Middle frontal gyrus (tissue), 1 donor: Measurements from ENCODE around the gene PRDM9.
"Not testable (repeated sequence)": the region's sequence is repeated elsewhere in the genome, so short reads cannot be mapped to it uniquely, and the experiment has no call there.

ENCODE experiments used
- DNase-seq: peaks from one replicate; pipeline ENCODE4 v3.0.0-alpha.2; 2015; ENCODE audit warnings: low spot score; ENCODE audit errors: extremely low spot score

PRDM9 gene

DNA sequence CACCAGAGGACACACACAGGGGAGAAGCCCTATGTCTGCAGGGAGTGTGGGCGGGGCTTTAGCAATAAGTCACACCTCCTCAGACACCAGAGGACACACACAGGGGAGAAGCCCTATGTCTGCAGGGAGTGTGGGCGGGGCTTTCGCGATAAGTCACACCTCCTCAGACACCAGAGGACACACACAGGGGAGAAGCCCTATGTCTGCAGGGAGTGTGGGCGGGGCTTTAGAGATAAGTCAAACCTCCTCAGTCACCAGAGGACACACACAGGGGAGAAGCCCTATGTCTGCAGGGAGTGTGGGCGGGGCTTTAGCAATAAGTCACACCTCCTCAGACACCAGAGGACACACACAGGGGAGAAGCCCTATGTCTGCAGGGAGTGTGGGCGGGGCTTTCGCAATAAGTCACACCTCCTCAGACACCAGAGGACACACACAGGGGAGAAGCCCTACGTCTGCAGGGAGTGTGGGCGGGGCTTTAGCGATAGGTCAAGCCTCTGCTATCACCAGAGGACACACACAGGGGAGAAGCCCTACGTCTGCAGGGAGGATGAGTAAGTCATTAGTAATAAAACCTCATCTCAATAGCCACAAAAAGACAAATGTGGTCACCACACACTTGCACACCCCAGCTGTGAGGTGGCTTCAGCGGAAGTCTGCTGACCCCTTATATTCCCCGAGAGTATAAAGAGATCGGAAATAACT lies 20.0 kb downstream of the PRDM9 start:
- not testable (repeated sequence) for DNase-seq

DNA sequence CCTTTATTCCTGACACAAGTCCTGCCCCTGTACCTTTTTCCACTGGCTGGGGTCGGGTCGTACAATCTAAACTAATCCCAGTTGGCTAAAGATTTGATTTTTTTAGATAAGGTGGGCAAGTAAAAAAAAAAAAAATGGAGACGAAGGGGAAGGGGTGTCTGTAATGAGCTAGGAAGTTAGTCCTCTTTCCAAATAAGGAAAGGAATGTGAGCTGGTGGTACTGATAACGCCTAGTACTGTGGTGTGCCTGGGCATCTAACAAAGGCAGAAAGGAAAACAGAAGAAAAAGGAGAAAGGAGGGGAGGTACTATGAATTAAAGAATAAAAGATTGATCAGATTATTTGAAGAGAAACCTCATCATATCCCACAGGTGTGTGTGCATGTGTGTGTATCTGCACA lies 21.3 kb downstream of the PRDM9 start:
- no peak for DNase-seq

DNA sequence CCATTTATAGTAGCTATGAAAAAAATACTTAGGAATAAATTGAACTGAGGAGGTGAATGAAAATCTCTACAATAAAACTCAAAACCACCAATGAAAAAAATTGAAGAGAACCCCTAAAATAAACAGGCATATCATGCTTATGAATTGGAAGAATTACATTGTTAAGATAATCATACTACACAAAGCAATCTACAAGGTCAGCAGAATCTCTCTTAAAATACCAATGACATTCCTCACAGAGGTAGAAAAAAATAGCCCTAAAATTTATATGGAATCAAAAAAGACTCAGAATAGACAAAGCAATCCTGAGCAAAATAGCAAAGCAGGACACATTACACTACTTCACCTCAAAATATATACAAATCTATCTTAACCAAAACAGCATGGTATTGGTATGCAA lies 23.2 kb downstream of the PRDM9 start:
- DNase-seq = no peak

DNA sequence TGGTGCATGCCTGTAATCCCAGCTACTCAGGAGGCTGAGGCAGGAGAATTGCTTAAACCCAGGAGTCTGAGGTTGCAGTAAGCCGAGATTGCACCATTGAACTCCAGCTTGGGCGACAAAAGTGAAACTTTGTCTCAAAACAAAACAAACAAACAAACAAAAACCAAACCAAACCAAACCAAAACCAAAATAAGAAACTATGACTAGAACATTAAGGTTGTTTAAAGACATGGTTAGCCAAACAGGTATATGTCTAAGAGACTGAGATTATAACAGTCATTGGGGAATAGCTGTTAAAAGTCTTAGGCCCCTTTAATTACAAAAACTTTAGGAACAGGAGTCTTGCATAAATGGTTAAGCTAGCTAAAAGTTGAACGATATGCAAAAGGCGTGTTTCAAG lies 63.6 kb downstream of the PRDM9 start:
- DNase-seq = no peak
